ENCODE measurements around the gene SCN3B. TPM values are rescaled to one million over a fixed set of nuclear protein-coding genes. Genes with fewer than 3 reads are reported as not detected.

Gene SCN3B
- total and polyA plus RNA-seq, 3 donors from 2014 or later, result 2.4 to 5.1 (median 3.9) TPM

GRCh38 chr11:123616505-123617198 is 37.8 kb downstream of the SCN3B start:
- WGBS, 2 donors, result 53 to 71% methylated on average over 11 of the region's 11 CpGs
- TF ChIP-seq CTCF (IDR thresholded peaks at IDR 0.05) (no peak), POLR2A (IDR thresholded peaks at IDR 0.05) (no peak)
- Histone ChIP-seq H3K36me3 (ENCODE audit: low read depth, missing control alignments) (no peaks in the 10 kb centered on the region), H3K4me1 (no peaks in the 10 kb centered on the region), H3K27ac (no peak overlapping the region), H3K27me3 (no peaks in the 10 kb centered on the region), H3K4me3 (no peak overlapping the region), H3K9me3 (no peaks in the 10 kb centered on the region)
- peak; percentile 63 for DNase-seq
- intact Hi-C loops (cut with DNase I; ENCODE audit: low total_unique reads), result no loop called here

- no peak overlapping the region for H3K4me3 ChIP-seq
- no peaks in the 10 kb centered on the region for H3K9me3 ChIP-seq
- intact Hi-C loops (cut with DNase I; ENCODE audit: low total_unique reads), result no loop called here
- no peak overlapping the region for H3K27ac ChIP-seq
- WGBS, 2 donors, result 95% methylated on average over 4 of the region's 4 CpGs
- DNase-seq, result no peak
- no peak for TF ChIP-seq POLR2A (IDR thresholded peaks at IDR 0.05)
- no peaks in the 10 kb centered on the region for H3K4me1 ChIP-seq
- no peaks in the 10 kb centered on the region for H3K27me3 ChIP-seq
- no peaks in the 10 kb centered on the region for H3K36me3 ChIP-seq (ENCODE audit: low read depth, missing control alignments)
Measured at GRCh38 chr11:123611698-123612097, 42.7 kb downstream of the SCN3B start.

- Histone ChIP-seq H3K4me1 (no peaks in the 10 kb centered on the region), H3K4me3 (no peak overlapping the region), H3K27me3 (no peaks in the 10 kb centered on the region), H3K27ac (no peak overlapping the region), H3K36me3 (ENCODE audit: low read depth, missing control alignments) (no peaks in the 10 kb centered on the region), H3K9me3 (no peaks in the 10 kb centered on the region)
- no peak for DNase-seq
- WGBS, 2 donors, result 78 to 91% methylated on average over 5 to 8 of the region's 8 CpGs
- TF ChIP-seq POLR2A (IDR thresholded peaks at IDR 0.05) (no peak), CTCF (IDR thresholded peaks at IDR 0.05) (no peak)
- intact Hi-C loops (cut with DNase I; ENCODE audit: low total_unique reads), result no loop called here
Measured at GRCh38 chr11:123608945-123609344, 45.5 kb downstream of the SCN3B start.

GRCh38 chr11:123608371-123608770 is 46.1 kb downstream of the SCN3B start:
- Histone ChIP-seq H3K27ac (no peak overlapping the region), H3K36me3 (ENCODE audit: low read depth, missing control alignments) (no peaks in the 10 kb centered on the region), H3K9me3 (no peaks in the 10 kb centered on the region), H3K27me3 (no peaks in the 10 kb centered on the region), H3K4me3 (no peak overlapping the region), H3K4me1 (no peaks in the 10 kb centered on the region)
- DNase-seq, result no peak
- intact Hi-C loops (cut with DNase I; ENCODE audit: low total_unique reads), result no loop called here
- 89 to 94% methylated on average over 8 to 9 of the region's 9 CpGs for WGBS, 2 donors
- TF ChIP-seq POLR2A (IDR thresholded peaks at IDR 0.05), result no peak
- no peak for TF ChIP-seq CTCF (IDR thresholded peaks at IDR 0.05)

GRCh38 chr11:123607781-123608180 is 46.6 kb downstream of the SCN3B start:
- Histone ChIP-seq H3K36me3 (ENCODE audit: low read depth, missing control alignments) (no peaks in the 10 kb centered on the region), H3K27ac (no peak overlapping the region)

More at GRCh38 chr11:123607781-123608180, 46.6 kb downstream of the SCN3B start:
- no peaks in the 10 kb centered on the region for H3K4me1 ChIP-seq
- H3K27me3 ChIP-seq, result no peaks in the 10 kb centered on the region
- intact Hi-C loops (cut with DNase I; ENCODE audit: low total_unique reads), result no loop called here
- no peak for DNase-seq
- no peaks in the 10 kb centered on the region for H3K9me3 ChIP-seq
- TF ChIP-seq CTCF (IDR thresholded peaks at IDR 0.05) (no peak), POLR2A (IDR thresholded peaks at IDR 0.05) (no peak)
- H3K4me3 ChIP-seq, result no peak overlapping the region
- WGBS, 2 donors, result 95% methylated on average over 1 of the region's 1 CpG; no CpG with 5 or more reads in 1 of the 2 donors

Data from testis (tissue), 3 donors.